Fibroblast of skin of back (primary cell): ENCODE data around the gene TBC1D22A.

Source experiments
- DNase-seq: peaks from one replicate; pipeline ENCODE4 v3.0.0-alpha.2; 2013

Gene TBC1D22A

GRCh38 chr22:46737105-46737975 is 25.1 kb upstream of the TBC1D22A start:
- DNase-seq = peak; percentile 22

- peak; percentile 75 for DNase-seq
Observed at GRCh38 chr22:46737976-46738646, 24.3 kb upstream of the TBC1D22A start, which contains the start of gene CERK. TSS of gene CERK (minus strand) at chr22:46738252. CDS start at chr22:46738148, 104 bp downstream.

GRCh38 chr22:46738647-46739093 is 23.8 kb upstream of the TBC1D22A start:
- DNase-seq = no peak

GRCh38 chr22:46739094-46739870 is 23.2 kb upstream of the TBC1D22A start:
- DNase-seq = no peak

- DNase-seq = no peak
Observed at GRCh38 chr22:46740910-46741780, 21.3 kb upstream of the TBC1D22A start.

GRCh38 chr22:46741974-46742519 is 20.4 kb upstream of the TBC1D22A start:
- no peak for DNase-seq

- DNase-seq = no peak
Observed at GRCh38 chr22:46742576-46743221, 19.8 kb upstream of the TBC1D22A start.

GRCh38 chr22:46744581-46744980 is 17.9 kb upstream of the TBC1D22A start:
- DNase-seq = no peak

- no peak for DNase-seq
Observed at GRCh38 chr22:46746192-46746591, 16.3 kb upstream of the TBC1D22A start.

GRCh38 chr22:46746620-46747019 is 15.8 kb upstream of the TBC1D22A start:
- DNase-seq = no peak

- no peak for DNase-seq
Observed at GRCh38 chr22:46747646-46748045, 14.8 kb upstream of the TBC1D22A start.

- no peak for DNase-seq
Observed at GRCh38 chr22:46748206-46748907, 14.1 kb upstream of the TBC1D22A start.

GRCh38 chr22:46748908-46749675 is 13.4 kb upstream of the TBC1D22A start:
- peak; percentile 70 for DNase-seq

- no peak for DNase-seq
Observed at GRCh38 chr22:46749682-46750529, 12.5 kb upstream of the TBC1D22A start.

GRCh38 chr22:46750530-46750800 is 12.0 kb upstream of the TBC1D22A start:
- DNase-seq = no peak

- no peak for DNase-seq
Observed at GRCh38 chr22:46750863-46751443, 11.5 kb upstream of the TBC1D22A start.

GRCh38 chr22:46752286-46752987 is 10.0 kb upstream of the TBC1D22A start:
- no peak for DNase-seq

- no peak for DNase-seq
Observed at GRCh38 chr22:46752988-46753310, 9.5 kb upstream of the TBC1D22A start.
